ENCODE data around the gene IFT43. TPM values are rescaled to one million over a fixed set of nuclear protein-coding genes. Genes with fewer than 3 reads are reported as not detected.
A peak's percentile ranks its signal among the peaks of the same experiment; 100 is the strongest.

Gene IFT43
- 29.5 and 33.4 TPM in 2 replicates for total RNA-seq (2014; rRNA removed; shearing (Covaris generic))

DNA sequence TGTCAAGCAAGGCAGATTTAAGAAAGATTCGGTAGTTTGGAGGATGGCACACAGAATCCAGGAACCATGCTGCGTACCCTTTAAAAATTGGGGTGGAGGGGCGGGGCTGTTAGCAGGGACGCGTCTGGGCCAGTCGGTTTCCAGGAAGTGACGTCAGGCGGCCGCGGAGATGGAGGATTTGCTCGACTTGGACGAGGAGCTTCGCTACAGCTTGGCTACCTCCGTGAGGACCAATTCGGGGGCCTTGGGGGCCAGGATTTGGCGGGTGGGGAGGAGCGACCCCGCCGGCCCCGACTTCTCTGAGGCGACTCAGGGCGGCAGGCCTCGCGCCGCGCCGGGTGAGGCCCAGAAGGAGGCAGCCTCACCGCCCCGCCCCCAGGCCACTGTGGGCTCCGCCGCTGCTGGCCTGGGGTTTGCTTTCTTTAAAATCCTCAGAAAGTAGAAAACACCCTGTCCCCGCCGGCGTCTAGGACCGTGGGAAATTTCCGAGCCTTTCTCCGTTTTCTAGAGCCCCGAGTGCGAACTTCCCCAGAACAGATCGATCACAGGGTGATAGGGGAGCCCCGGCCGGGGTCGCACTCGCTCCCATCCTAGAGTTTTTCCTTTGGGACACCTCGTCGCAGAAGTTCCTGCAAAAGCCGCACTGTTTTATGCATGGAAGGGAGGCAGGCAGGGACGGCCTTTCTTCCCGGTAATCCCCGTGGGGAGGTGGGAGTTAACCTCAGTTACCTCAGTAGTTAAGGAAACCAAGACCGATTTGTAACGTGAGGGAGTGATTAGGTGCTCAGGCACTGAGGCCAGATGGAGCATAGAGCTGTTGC is at the start of gene IFT43:
TSS of gene IFT43 (plus strand) at position 146 of the 821 bp plus-strand sequence. CDS start at position 170, 24 bp downstream.
- peak; percentile 81 for DNase-seq (ENCODE audit: low read depth)

DNA sequence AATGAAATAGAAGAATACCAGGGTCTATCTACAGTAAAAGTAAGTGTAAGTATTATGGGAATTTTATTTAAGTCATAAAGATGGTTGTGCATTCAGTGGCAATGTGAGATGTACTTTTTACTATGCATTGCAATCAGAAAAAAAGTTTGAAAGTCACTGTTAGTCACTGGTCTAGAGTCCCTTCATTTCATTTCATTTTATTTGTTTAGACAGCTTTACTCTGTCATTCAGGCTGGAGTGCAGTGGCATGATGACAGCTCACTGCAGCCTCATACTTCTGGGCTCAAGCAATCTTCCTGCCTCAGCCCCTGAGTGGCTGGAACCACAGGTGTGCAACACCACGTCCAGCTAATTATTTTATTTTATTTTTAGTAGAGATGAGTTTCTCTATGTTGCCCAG is 46.4 kb upstream of the IFT43 start:
- DNase-seq (ENCODE audit: low read depth) = no peak

DNA sequence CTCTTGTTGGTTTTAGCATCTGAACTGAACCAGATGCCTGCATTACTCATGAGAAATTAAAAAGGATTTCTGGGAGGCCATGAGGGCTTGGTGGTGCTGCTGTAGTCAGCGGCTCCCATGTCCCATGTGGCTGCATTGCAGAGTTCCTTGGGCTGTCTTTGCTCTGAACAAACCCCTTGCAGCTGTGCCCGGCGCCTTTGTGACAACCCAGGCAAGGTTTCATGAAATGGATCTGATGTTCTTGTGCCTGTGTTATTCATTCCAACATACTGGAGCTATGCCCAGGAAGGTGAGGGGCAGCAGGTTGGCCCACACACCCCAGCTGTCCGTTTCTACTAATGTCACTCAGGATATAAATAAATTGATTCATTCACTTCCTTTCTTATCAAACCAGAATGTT is 44.5 kb upstream of the IFT43 start:
- DNase-seq (ENCODE audit: low read depth) = no peak

- no peak for DNase-seq (ENCODE audit: low read depth)
These were observed 40.8 kb upstream of the IFT43 start for GRCh38 chr14:75944607-75945241.

DNA sequence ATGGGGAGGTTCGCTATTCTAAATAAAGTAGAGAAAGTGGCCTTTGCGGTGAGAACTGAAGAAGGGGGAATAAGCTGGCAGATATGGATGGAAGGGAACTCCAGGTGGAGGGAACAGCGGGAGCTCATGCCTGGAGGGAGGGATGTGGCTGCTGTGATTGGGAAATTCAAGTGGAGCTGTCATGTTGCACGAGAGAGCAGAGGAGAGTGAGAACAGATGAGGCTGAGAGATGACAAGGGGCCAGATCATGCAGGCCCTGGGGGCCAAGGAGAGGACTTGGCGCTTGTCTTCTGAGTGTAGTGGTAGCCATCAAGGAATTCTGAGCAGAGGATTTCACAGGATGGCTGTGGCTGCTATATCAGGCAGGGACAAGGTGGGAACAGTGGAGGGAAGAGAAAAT is 38.8 kb upstream of the IFT43 start:
- no peak for DNase-seq (ENCODE audit: low read depth)

- no peak for DNase-seq (ENCODE audit: low read depth)
These were observed 33.1 kb upstream of the IFT43 start for GRCh38 chr14:75952489-75952888.

GRCh38 chr14:75959031-75959430 is 26.5 kb upstream of the IFT43 start:
- DNase-seq (ENCODE audit: low read depth) = no peak

- DNase-seq (ENCODE audit: low read depth) = no peak
These were observed 25.3 kb upstream of the IFT43 start for GRCh38 chr14:75960231-75960630.

DNA sequence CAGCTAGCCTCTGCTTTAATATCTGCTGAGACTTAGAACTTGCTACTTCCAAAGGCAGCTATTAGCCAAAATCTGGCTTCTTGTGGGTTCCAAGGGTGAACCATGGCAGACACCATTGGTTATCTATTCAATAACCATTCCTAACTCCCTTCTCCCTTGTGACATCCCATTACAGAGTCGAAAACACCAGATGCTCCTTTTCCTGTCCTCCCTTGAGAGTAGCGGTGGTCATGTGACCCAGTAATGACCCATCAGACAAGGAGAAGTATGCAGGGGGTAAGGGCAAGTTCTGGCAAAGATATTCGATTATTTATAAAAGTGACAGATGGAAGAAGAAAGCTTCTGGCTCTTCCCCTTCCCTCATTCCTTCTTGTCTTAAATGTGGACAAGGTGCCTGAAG is 23.9 kb upstream of the IFT43 start:
- DNase-seq (ENCODE audit: low read depth) = no peak

DNA sequence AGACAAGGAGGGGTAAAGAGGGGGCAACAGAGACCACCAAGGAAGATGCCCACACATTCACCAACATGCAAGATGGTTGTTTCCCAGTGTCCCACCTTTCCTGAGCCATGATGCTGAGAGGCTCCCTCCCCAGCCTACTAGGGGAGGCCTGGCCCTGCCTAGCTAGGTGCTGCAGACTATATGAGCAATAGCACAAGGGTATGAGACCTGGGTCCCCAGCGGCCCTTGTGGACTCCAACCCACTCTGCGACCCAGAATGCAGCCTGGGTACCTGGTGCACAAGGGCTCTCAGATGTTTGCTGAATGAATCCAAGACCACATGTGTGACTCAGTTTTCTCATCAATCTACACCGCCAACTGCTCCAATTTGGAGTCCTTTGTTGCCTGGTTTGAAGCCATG is 17.7 kb upstream of the IFT43 start:
- DNase-seq (ENCODE audit: low read depth) = no peak

GRCh38 chr14:75968456-75968855 is 17.1 kb upstream of the IFT43 start:
- no peak for DNase-seq (ENCODE audit: low read depth)

GRCh38 chr14:75969126-75969525 is 16.4 kb upstream of the IFT43 start:
- no peak for DNase-seq (ENCODE audit: low read depth)

DNA sequence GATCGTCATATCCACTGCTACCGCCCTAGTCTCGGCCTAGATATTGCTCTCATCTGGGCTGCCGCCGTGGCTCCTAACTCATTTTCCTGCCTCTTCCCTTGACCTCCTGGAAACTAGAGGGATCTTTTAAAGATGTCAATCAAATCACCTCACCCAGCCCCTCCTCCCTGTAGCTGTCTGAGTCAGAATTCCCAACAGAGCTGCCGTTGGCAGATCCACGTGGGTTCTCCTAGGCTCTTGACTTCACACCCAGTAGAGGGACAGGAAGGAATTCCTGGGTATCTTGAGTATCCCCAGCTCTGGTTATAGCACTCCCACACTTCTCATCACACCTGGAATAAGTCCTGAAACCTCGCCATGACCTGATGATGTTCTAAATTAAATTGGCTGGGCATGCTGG is 15.7 kb upstream of the IFT43 start:
- peak; percentile 36 for DNase-seq (ENCODE audit: low read depth)

GRCh38 chr14:75970989-75971388 is 14.6 kb upstream of the IFT43 start:
- DNase-seq (ENCODE audit: low read depth) = no peak

- DNase-seq (ENCODE audit: low read depth) = no peak
These were observed 14.1 kb upstream of the IFT43 start for GRCh38 chr14:75971509-75971908.

- no peak for DNase-seq (ENCODE audit: low read depth)
These were observed 12.7 kb upstream of the IFT43 start for GRCh38 chr14:75972801-75973421.

GRCh38 chr14:75976826-75977581 is 8.6 kb upstream of the IFT43 start:
- DNase-seq (ENCODE audit: low read depth) = no peak

- no peak for DNase-seq (ENCODE audit: low read depth)
These were observed 8.0 kb upstream of the IFT43 start for GRCh38 chr14:75977582-75977943.

- DNase-seq (ENCODE audit: low read depth) = no peak
These were observed 7.3 kb upstream of the IFT43 start for GRCh38 chr14:75978249-75978731.

GRCh38 chr14:75979071-75979571 is 6.4 kb upstream of the IFT43 start:
- DNase-seq (ENCODE audit: low read depth) = peak; percentile 45

DNA sequence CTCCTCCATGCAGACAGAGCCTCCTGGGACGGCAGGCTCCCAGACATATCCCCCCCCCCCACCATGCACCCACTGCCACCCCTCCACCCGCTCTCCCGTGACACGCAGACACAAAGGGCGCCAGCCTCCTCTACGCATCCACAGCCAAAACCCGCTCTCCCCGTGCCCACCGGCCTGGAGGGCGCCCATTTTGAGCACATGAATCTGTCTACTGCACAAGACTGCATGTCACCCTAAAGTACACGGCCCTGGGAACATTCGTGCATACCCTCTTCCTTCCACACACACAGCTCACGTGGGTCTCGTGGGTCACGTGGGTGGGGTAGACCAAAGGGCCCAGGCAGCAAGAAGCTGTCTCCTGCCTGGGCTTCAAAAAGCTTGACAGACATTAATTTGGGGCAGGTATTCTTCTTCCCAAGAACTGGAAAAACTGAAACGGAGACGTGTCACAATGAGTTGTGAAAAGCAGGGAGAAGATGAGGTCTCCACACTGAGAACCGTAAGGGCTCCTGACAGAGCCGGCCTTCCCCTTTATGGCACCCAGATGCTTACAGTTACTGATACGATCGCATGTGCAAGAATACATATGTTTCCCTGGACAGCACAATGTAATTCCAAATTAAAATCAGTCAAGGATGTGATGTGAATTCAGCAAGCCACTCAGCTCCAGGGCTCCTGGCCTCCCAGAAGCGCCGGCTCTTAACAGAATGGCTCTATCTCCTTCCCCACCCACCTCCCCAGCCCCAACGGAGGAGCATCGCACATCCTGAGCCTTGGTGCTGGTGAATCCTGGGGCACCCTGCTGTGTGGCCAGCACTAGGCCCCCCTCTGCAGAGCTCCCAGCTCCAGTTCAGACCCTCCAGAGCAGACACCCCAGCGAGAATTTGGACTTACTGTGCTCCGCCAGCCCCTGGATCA is 5.7 kb upstream of the IFT43 start:
- no peak for DNase-seq (ENCODE audit: low read depth)
